ENCODE data around the gene SOWAHA.

Gene SOWAHA

GRCh38 chr5:132859889-132860437 is 46.9 kb downstream of the SOWAHA start:
- no peak for DNase-seq

DNA sequence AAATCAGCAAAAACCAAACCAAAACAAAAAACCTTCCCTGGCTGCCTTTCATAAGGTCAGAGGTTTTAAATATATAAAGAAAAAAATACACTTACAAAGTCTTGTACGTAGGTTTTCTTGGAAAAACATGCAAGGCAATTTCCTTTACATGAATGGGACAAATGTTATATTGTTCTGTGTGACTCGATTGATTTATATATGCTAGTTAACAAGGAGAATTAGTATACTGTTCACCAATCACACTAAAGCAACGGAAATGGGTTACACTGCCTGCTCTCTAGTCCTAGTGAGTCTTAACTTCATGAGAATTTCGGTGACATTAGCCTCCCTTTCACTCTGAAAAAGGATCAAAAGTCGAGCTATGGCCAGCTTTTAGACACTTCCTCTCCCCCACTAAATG is 47.6 kb downstream of the SOWAHA start:
- DNase-seq: no peak

DNA sequence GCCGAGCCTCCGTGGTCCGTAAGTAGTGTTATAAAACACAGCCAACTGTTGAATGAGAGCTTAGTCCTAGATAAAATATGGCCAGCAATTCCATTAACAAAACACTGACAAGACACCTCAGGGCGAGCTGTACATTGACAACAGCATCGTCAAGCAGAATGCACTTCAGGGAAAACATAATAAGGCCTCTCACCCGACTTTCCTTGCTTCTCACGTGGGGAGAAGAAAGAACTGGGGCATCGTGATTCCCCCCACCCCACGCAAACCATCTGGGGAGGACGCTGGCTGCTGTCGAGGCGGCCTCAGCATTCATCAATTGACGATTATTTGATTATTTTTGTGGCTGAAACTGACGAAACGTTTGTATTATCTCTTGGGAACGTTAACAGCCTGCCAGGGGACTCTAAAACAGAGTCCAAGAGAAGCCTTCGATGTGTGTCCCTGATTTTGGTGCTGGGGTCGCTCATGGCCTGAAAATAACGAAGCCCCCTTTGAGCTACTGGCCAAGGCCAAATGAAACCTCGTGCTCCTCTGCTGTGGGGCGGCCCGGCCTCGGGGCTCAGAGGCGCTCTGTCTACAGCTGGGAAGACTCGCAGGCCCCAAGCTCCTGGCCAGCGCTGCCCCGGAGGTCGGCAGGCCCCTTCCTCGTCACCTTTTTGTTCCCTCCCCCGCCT is 52.7 kb downstream of the SOWAHA start:
- DNase-seq: no peak

Measured in inflammatory macrophage treated with lipopolysaccharide for 1 hour (primary cell).